Measurements from ENCODE around the gene PLEKHA7.
"Not testable (repeated sequence)": the region's sequence is repeated elsewhere in the genome, so short reads cannot be mapped to it uniquely, and the experiment has no call there.

The PLEKHA7 gene

DNA sequence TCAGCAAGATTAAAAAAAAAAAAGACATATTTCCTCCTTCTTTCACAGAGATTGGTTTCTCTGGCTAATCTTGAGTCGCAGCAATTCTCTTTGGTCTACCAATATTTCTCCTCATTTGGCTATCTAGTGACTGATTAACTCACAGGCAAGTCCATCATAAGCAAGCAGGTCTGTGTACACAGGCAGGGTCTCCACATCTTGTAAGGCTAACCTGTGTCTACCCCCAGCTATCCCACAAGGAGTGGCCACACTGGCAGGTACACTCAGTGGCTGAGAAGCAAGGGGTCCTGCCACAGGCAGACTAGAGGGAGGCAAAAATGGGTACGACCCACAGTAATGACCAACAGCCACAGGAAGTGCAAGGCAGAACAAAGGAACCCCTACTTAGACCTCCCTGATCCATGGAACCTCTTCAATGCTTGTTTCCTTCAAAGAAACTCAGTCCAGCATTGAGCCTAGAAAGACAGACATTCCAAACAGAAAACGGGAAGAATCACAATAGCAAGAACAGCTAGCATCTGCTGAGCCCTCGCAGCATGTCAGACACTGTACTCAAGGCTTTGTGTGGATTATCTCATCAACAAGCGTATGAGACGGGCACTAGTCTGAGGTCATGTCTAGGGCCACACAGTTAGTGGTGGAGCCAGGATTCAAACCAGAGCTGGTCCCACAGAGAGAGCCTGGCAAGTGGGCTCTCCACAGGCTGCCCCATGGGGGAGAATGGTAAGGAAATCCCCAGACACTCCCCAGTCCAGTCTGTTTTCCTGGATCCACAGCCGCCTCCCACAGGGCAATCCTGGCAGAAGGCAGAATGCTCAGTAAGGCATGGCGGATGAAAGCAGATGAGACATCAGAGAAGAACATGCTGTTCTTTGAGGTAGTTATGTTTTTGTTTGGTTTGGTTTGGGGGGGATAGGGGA is 34.3 kb downstream of the PLEKHA7 start:
- no peak for DNase-seq (ENCODE audit: low read depth in 2 of 2)

- no peak for DNase-seq (ENCODE audit: low read depth in 2 of 2)
Measured at GRCh38 chr11:16977994-16978315, 36.3 kb downstream of the PLEKHA7 start.

- DNase-seq (ENCODE audit: low read depth in 2 of 2): no peak
Measured at GRCh38 chr11:16977136-16977993, 36.8 kb downstream of the PLEKHA7 start.

- no peak for DNase-seq (ENCODE audit: low read depth in 2 of 2)
Measured at GRCh38 chr11:16976379-16976778, 37.8 kb downstream of the PLEKHA7 start.

GRCh38 chr11:16975906-16976305 is 38.3 kb downstream of the PLEKHA7 start:
- no peak for DNase-seq (ENCODE audit: low read depth in 2 of 2)

GRCh38 chr11:16973338-16973964 is 40.8 kb downstream of the PLEKHA7 start:
- no peak for DNase-seq (ENCODE audit: low read depth in 2 of 2)

DNA sequence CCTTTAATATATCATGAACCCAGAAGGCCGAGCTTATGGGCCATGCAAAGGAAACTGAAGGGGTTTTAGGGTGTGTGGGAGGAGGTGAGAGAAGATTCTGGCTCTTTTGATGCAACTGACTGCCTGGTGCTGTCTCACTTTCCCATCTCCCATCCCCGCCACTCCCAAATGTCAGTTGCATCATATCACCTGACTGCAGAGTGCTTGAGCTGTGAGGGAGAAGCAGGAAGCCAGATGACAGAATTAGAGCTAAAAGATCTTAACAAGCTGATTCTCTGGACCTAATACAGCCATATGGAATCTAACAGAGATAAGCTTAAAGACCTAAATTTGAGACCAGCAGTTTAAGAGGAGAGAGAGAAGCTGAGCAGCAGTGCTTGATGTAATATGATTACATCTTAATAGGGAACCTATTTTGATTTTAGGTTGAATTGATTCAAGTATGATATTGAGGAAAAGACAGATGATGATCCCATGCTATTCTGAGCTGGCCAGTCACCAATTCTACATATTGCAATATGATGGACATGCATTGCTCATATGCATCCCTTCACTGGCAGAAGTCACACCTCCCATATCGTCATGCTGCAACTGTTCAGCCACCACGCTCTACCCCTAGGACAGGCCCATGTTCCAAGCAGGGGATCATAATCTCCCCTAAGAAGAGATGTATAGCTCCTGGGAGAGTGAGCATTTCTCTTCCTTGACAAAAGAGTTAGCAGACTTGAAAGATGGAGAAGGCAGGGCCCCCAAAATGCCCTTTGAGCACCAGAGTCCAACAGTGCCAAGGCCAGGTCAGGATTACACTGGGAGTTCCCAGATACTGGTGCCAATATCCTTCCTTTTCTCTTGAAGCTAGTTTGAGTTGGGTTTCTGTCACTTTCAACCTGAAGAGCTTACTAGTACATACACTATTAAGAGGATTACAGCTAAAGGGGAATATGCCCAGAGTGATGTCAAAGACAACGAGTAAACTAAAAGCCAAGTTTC is 44.9 kb downstream of the PLEKHA7 start:
- no peak for DNase-seq (ENCODE audit: low read depth in 2 of 2)

- DNase-seq (ENCODE audit: low read depth in 2 of 2): no peak
Measured at GRCh38 chr11:16968196-16968595, 46.0 kb downstream of the PLEKHA7 start.

DNA sequence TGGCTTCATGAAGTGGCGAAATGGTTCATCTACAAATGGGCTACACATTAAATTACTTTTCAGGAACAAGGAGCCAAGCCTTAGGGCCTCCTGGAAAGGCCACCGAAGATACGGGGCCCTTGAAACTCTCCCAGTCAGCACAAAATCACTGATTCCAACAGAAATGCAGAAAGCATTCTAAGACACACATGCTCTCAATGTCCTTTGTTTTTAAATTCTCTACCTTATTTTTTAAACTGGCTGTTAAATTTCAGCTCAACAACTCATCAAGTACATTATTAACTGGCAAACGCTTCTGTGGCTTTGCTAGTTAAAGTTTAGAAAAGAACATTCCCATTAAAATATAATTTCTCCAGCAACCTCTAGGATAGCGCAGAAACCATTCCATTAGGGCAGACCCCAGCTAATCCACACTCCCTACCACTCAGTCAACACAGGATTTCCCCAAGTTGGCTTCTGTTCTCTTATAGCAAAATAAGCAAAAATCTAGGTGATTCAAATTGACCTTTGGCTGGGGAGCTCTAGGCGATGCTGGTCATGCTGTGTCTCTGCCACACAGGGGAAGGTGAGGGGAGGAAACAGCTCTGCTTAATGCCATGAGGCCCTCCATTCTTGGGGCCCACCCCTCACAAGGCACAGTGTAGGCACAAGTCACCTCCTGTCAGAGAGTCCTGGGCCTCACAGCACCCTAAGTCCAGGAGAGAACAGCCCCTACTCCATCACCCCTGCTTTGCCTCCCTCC is 47.1 kb downstream of the PLEKHA7 start:
- DNase-seq (ENCODE audit: low read depth in 2 of 2): no peak

DNA sequence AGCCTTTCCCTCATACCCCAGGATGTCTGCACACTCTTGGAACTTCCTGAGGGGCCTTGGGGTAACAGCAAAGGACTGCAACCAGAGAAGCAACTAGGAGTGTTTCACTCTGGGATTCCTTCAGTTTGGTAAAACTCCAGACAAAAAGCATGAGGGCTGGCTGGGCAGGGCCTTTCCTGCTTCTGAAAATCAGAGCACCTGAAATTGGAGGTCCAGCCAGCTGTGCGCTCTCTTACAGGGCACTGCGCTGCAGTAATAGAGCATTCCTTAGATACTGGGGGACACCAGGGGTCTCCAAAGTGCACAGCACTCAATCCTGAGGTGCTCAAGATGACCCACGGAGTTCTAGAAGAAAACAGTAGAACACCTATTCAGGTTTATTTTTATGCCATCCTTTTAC is 49.7 kb downstream of the PLEKHA7 start:
- DNase-seq (ENCODE audit: low read depth in 2 of 2): no peak

DNA sequence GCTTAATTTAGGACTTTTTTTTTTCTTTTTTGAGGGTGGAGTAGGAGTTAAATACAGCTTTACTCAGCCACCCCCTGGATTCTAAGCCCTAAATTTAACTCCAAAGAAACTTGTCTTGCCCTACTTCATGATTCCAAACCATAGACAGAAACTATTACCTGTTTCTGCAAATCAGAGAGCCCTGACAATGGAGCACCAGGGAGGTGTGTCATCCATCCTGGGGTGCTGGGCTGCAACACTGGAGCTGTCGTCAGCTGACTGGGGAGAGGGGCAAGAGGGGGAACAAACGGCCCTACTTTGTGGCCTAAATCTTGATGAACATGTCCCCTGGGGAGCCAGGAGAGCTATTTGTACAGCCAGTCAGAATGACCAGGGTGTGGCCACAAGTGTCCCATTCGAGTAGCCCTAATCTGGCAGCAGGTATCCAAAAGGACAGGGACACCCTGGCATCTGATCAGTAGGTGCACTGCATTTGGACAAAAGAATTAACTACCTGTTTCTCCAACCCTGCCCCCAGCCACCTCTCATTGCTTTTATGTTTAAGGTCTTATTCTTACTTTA is 50.8 kb downstream of the PLEKHA7 start:
- DNase-seq (ENCODE audit: low read depth in 2 of 2): no peak

DNA sequence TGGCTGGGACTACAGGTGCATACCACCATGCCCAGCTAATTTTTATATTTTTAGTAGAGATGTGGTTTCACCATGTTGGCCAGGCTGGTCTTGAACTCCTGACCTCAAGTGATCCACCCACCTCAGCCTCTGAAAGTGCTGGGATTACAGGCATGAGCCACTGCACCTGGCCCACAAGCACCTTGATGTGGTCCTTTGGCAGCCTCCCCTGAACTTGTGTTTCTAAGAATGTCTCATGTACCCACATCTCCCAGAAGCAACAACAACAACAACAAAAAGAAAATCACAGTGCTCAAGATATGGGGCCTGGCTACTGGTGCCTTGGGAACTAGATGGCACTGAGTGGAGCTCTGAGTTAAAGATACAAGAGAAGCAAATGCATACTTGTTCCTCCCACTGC is 51.6 kb downstream of the PLEKHA7 start:
- not testable (repeated sequence) for DNase-seq (ENCODE audit: low read depth in 2 of 2)

- DNase-seq (ENCODE audit: low read depth in 2 of 2): no peak
Measured at GRCh38 chr11:16962146-16962545, 52.1 kb downstream of the PLEKHA7 start.

DNA sequence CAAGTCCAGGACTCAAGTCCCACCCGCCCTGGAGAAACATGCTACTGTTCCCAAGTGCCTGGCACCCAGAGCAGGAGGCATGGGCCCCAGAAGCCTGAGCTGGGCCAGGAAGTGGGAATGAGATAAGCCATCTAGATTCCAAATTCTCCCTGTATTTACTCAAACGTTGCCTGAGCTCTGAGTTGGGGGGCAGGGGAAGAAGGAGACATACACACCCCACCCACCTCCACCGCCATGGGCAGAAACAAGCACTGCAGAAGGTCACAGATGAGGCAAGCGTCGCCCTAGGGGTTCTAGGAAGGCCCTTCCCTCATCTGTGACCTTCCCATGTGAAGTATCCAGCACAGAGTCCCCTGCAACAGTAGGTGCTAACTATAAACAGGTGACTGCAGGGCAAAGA is 54.0 kb downstream of the PLEKHA7 start:
- DNase-seq (ENCODE audit: low read depth in 2 of 2): no peak

DNA sequence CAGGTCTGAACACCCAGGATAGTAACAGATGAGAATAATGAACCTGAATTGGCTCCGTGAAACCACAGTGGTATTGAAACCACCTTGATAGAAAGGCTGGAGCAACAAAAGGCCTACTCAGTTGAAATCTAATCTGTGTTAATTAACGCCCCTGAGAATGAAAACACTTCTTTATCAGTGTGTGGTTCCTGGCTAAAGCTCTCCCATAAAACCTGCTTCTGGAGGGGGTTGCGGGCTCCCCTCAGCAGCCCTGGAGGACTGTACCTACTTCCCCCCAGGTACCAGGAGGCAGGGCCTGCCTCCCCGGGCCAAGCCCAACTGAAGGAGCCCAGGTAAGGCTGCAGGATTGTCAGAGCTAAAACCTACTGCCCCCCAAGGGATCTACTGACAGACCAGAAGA is 54.6 kb downstream of the PLEKHA7 start:
- no peak for DNase-seq (ENCODE audit: low read depth in 2 of 2)

DNA sequence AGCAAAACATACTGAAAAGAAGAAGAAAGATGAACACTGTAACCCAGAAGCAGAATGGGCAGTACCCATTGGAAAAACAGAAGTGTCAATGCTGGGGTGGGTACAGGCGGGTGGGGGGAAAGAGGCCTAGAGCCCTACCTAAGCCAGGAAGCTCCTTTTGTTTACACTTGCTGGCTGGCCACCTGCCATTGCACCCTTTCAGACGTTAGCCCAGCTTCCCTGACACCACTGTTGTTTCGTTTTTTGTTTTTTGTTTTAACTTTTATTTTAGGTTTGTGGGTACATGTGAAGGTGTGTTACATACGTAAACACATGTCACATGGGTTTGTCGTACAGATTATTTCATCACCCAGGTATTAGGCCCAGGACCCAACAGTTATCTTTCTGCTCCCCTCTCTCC is 55.4 kb downstream of the PLEKHA7 start:
- DNase-seq (ENCODE audit: low read depth in 2 of 2): no peak

GRCh38 chr11:16956538-16957153 is 57.6 kb downstream of the PLEKHA7 start:
- no peak for DNase-seq (ENCODE audit: low read depth in 2 of 2)

DNA sequence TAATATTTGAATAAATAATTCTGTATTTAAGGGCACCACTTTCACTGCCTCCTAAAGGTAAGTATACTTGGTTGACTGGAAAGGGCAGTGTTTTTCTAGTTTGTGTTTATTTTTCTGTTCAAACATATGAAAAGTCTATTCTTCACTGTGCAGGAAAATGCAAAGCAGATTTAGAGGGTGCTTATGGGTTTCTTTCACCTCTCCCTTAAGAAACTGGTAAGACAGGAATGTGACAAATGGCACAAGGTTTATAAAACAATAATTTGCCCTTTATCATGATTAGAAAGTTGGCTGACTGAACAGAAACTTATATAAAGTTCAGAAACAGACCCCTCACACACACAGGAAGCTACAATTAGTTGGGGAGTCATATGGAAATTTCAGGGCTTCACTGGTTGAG is 60.6 kb downstream of the PLEKHA7 start:
- DNase-seq (ENCODE audit: low read depth in 2 of 2): no peak

DNA sequence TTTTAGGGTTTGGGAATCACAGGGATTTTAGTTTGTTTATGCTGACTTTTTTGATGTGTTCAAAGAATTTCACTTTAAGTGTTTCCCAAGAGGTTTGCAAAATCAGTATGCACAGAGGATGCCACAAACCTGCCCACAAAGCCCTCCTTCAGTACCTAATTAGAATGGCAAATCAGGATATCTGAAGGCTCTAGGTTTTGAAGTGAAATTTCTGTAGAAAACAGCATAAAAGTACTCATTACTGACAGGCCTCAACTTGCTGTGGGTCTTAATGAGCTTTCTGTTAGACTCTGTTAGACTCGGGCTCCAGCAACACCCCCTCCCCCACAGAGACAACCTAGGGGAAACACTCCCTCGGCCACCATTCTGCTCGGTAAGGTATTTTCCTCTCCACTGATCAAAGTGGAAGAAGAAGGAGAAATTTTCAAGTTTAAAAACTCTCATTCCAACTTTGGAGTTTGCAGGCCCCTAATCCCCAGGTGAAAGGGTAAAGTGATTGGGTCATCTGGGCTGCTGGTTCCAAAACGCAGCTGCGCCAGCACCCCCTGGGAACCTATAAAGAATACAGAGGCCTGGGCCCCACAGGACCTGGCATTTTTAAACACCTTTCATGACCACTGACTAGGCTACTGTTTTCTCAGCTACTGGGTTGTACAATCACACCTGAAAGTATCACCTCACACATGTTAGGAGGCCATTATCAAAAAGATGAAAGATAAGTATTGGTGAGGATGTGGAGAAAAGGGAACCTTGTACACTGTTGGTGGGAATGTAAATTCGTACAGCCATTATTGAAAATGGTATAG is 67.5 kb downstream of the PLEKHA7 start:
- no peak for DNase-seq (ENCODE audit: low read depth in 2 of 2)

Measured in activated CD4-positive, alpha-beta T cell treated with anti-CD3 and anti-CD28 coated beads for 24 hours (primary cell).